Measurements from ENCODE around the gene DSC1.

DNA sequence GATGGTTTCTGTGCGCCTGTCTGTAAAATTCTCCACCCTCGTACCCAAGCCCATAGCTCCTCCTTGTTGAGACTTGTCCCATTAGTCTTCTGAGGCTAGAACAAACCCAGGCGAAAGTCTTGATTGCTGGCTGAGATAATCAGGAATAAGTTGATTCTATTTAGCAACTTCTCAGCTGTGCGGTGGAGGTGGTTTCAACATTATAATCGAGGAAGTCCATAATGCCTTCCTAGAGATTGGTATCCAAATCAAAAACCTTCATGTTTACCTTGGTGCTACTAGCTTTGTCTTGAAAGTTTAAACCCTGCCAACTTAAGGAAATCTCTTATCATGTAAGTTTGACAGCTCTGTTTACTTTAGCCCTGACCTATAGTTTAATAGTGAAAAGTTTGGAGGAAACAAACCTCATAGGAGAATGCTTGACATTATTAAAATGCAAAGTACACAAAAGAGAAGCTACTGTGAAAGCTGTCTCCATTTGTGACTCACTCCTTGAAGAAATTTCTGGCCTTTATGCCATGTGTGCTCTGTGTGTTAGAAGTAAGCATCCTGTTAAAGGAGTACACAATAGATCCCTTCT lies 36.6 kb upstream of the DSC1 start:
- TF ChIP-seq CTCF (IDR thresholded peaks at IDR 0.05; ENCODE audit: low read depth, low read length) (no peak), EZH2phosphoT487 (IDR thresholded peaks at IDR 0.05; ENCODE audit: low read depth) (no peak)

All from OCI-LY3 (cell line).